HepG2 (cell line): ENCODE measurements around the gene C19orf73. TPM values are rescaled to one million over a fixed set of nuclear protein-coding genes. Genes with fewer than 3 reads are reported as not detected.

Source experiments
- ESRRA ChIP-seq: sonication (generic); formaldehyde crosslinking; IDR thresholded peaks from 2 replicates; pipeline ENCODE4 v1.5.1; 2020; ENCODE audit warnings: mild to moderate bottlenecking, low read depth, missing genetic modification reagents
- GMEB2 ChIP-seq: IDR thresholded peaks from 2 replicates; pipeline ENCODE4 v1.6.1; 2016; ENCODE audit warnings: missing biosample characterization, missing genetic modification reagents, low read depth
- MIER3 ChIP-seq: IDR thresholded peaks from 2 replicates; pipeline ENCODE4 v1.6.1; 2016; ENCODE audit warnings: missing compliant biosample characterization, borderline replicate concordance
- RBFOX2 ChIP-seq: fragments of 200-400 bp; formaldehyde crosslinking; IDR thresholded peaks from 2 replicates; pipeline ENCODE4 v1.6.1; 2017; ENCODE audit warnings: low read depth, mild to moderate bottlenecking, low read length
- RCOR2 ChIP-seq: IDR thresholded peaks from 2 replicates; pipeline ENCODE4 v1.6.1; 2016; ENCODE audit warnings: missing biosample characterization, missing genetic modification reagents
- ZBTB25 ChIP-seq: IDR thresholded peaks from 2 replicates; pipeline ENCODE4 v1.6.1; 2018; ENCODE audit warnings: missing genetic modification reagents
- ZC3H13 ChIP-seq: sonication (generic); formaldehyde crosslinking; IDR thresholded peaks from 2 replicates; pipeline ENCODE4 v1.8.1; 2023; ENCODE audit warnings: mild to moderate bottlenecking, missing genetic modification reagents, moderate library complexity
- ZNF225 ChIP-seq: sonication (generic); formaldehyde crosslinking; IDR thresholded peaks from 2 replicates; pipeline ENCODE4 v1.4.0; 2020; ENCODE audit warnings: mild to moderate bottlenecking, missing genetic modification reagents
- ZNF563 ChIP-seq: sonication (generic); formaldehyde crosslinking; IDR thresholded peaks from 2 replicates; pipeline ENCODE4 v1.8.0; 2022; ENCODE audit warnings: mild to moderate bottlenecking, moderate library complexity, missing genetic modification reagents
- ZNF570 ChIP-seq: sonication (generic); formaldehyde crosslinking; IDR thresholded peaks from 2 replicates; pipeline ENCODE4 v1.4.0; 2020; ENCODE audit warnings: mild to moderate bottlenecking, missing genetic modification reagents, borderline replicate concordance
- ZNF766 ChIP-seq: sonication (generic); formaldehyde crosslinking; IDR thresholded peaks from 2 replicates; pipeline ENCODE4 v1.5.0; 2020; ENCODE audit warnings: missing genetic modification reagents, borderline replicate concordance
- ZNF839 ChIP-seq: sonication (generic); formaldehyde crosslinking; IDR thresholded peaks from 2 replicates; pipeline ENCODE4 v1.4.0; 2020; ENCODE audit warnings: missing genetic modification reagents, mild to moderate bottlenecking, borderline replicate concordance
- polyA plus RNA-seq, 8 experiments: library from polyadenylated mRNA; depleted of rRNA in 3 of 8; stranded (reverse) in 7 of 8; unstranded in 1 of 8; fragments of >200 nt; fragmentation: Illumina TruSeq in 4 of 8; extraction: Trizol in 4 of 8; gene quantifications; 2 replicates each; pipeline versions ENCODE4 v1.2.1 to v1.2.3, GENCODE V29; 2011 to 2016; ENCODE audit warnings: low read depth in 4 of 8, missing spikeins in 1 of 8, mixed read lengths in 1 of 8; ENCODE audit not compliant: insufficient read depth in 1 of 8
- total RNA-seq, 5 experiments: library from RNA; depleted of rRNA; stranded (reverse); fragments of >200 nt; fragmentation: Illumina TruSeq; extraction: Trizol; gene quantifications; 2 replicates each; pipeline ENCODE4 v1.2.3, GENCODE V29; 2016; ENCODE audit warnings: low read depth in 1 of 5

The C19orf73 gene
- total and polyA plus RNA-seq, 2 of the 13 experiments (the other 11 are each of a cell fraction or from before 2014, with no cell fraction given), result 1.4 to 1.5 TPM

GRCh38 chr19:49149652-49150105 is 30.7 kb upstream of the C19orf73 start (continued):
- peak; percentile 86 for TF ChIP-seq ZNF225
- 0 out of 2 replicates have a peak, but pooled peaks have one; percentile 4 for TF ChIP-seq ZC3H13 (CRISPR knock-in tag)
- no peak for TF ChIP-seq MIER3 (CRISPR knock-in tag)
- TF ChIP-seq ZNF563, result no peak; the same call in 1 of the 2 replicates
- TF ChIP-seq GMEB2 (CRISPR knock-in tag), result no peak
- TF ChIP-seq ZNF570, result no peak
- TF ChIP-seq ZNF766 (CRISPR knock-in tag), result no peak
- no peak for TF ChIP-seq ESRRA (CRISPR knock-in tag)
- no peak for TF ChIP-seq RBFOX2
- 0 out of 2 replicates have a peak, but pooled peaks have one; percentile 63 for TF ChIP-seq ZNF839 (CRISPR knock-in tag)
- no peak for TF ChIP-seq ZBTB25
- no peak for TF ChIP-seq RCOR2 (CRISPR knock-in tag)
